Endodermal cell (in vitro differentiated cells): Measurements from ENCODE around the gene EVX2. TPM values are rescaled to one million over a fixed set of nuclear protein-coding genes. Genes with fewer than 3 reads are reported as not detected.

Experiments used
- DNase-seq: peaks from one replicate; pipeline ENCODE4 v3.0.0-alpha.2; 2017
- H3K27ac ChIP-seq: 2 replicates; pipeline ENCODE4 v1.5.1; 2013; ENCODE audit warnings: mild to moderate bottlenecking, low read depth, low read length, moderate library complexity
- H3K27me3 ChIP-seq: 2 replicates; pipeline ENCODE4 v1.6.1; 2013; ENCODE audit warnings: mild to moderate bottlenecking, low read length, moderate library complexity; ENCODE audit not compliant: insufficient read depth, control insufficient read depth, poor library complexity, severe bottlenecking
- H3K36me3 ChIP-seq: 2 replicates; pipeline ENCODE4 v1.7.0; 2013; ENCODE audit warnings: mild to moderate bottlenecking, low read length, moderate library complexity; ENCODE audit not compliant: control insufficient read depth, insufficient read depth
- H3K4me1 ChIP-seq: one replicate; pipeline ENCODE4 v1.7.0; 2013; ENCODE audit warnings: low read length; ENCODE audit not compliant: control insufficient read depth, insufficient read depth
- H3K4me3 ChIP-seq: 2 replicates; pipeline ENCODE4 v1.5.1; 2013; ENCODE audit warnings: mild to moderate bottlenecking, low read length, moderate library complexity
- H3K9ac ChIP-seq: 2 replicates; pipeline ENCODE4 v1.6.1; 2013; ENCODE audit warnings: mild to moderate bottlenecking, low read length, moderate library complexity; ENCODE audit not compliant: poor library complexity, severe bottlenecking; ENCODE audit errors: extremely low read depth
- H3K9me3 ChIP-seq: 2 replicates; pipeline ENCODE4 v1.6.1; 2013; ENCODE audit warnings: mild to moderate bottlenecking, low read length, moderate library complexity; ENCODE audit not compliant: control insufficient read depth
- H3K27ac Mint-ChIP-seq: 2 replicates; pipeline ENCODE4 v1.8.0; 2020; ENCODE audit warnings: mixed read lengths
- H3K27me3 Mint-ChIP-seq: 2 replicates; pipeline ENCODE4 v1.8.0; 2021; ENCODE audit warnings: mild to moderate bottlenecking, mixed read lengths; ENCODE audit not compliant: insufficient read depth
- H3K36me3 Mint-ChIP-seq: 2 replicates; pipeline ENCODE4 v1.8.0; 2020; ENCODE audit warnings: low read depth, mixed read lengths
- H3K4me1 Mint-ChIP-seq: 2 replicates; pipeline ENCODE4 v1.8.0; 2020; ENCODE audit warnings: mixed read lengths
- H3K4me3 Mint-ChIP-seq: 2 replicates; pipeline ENCODE4 v1.8.0; 2020; ENCODE audit warnings: mild to moderate bottlenecking, moderate library complexity, mixed read lengths
- H3K9me3 Mint-ChIP-seq: 2 replicates; pipeline ENCODE4 v1.8.0; 2020; ENCODE audit warnings: mild to moderate bottlenecking, mixed read lengths
- WGBS, 2 experiments: methylation state at CpG; one replicate each; pipeline versions ENCODE4 v1.1.5 to v1.1.7; 2013; ENCODE audit warnings: missing lambda C conversion rate in 2 of 2, mixed read lengths in 1 of 2; ENCODE audit not compliant: insufficient coverage in 1 of 2, insufficient read length in 1 of 2; 5-methylcytosine and 5-hydroxymethylcytosine counted together
- total RNA-seq, 2 donors: library from RNA; stranded (reverse); fragmentation: NEBNext Ultra II Directional in 1 of 2; extraction: Animal tissue kit (Norgen Biotek cat#: 25700) in 1 of 2; gene quantifications; 2 replicates in 1 of 2; 3 replicates in 1 of 2; pipeline ENCODE4 v1.2.1, GENCODE V29; 2021
- TF ChIP-seq, protein P1 (sequence below): fragments of 200-600 bp; sonication (generic); conservative IDR thresholded peaks from 2 replicates; pipeline ENCODE4 v1.5.0; 2021; ENCODE audit warnings: antibody characterized with exemption, mild to moderate bottlenecking

EVX2 gene
- total RNA-seq, 2 donors from 2014 or later: not detected

DNA sequence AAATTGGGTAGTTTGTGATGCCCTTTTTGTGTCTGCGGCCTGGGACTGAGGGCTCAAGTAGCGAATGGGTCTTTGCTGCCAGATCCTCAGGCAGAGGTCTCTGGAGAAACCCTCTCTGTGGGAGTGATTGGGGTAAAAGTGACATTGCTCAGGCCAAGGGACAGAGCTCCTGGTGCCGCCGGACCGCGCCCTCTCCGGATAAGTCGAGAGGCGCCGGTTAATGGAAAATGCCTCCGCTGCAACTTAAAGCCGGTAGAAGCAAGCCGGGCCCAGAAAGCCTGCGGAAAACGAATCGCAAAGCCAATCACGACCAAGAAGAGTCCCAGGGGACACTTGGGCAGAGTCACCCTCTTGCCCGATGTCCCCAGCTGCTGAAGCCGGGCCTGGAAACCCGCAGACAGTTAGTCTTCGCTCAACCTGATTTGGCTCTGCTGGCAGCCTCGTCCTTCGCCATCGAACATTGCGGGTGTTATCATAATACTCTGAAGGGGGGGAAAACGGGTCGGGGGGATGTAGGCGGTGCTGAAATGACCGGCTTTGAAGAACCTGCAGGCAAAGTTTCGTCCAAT is 15.5 kb upstream of the EVX2 start:
- no peaks in the 10 kb centered on the region for H3K9me3 Mint-ChIP-seq
- TF ChIP-seq, protein P1, sequence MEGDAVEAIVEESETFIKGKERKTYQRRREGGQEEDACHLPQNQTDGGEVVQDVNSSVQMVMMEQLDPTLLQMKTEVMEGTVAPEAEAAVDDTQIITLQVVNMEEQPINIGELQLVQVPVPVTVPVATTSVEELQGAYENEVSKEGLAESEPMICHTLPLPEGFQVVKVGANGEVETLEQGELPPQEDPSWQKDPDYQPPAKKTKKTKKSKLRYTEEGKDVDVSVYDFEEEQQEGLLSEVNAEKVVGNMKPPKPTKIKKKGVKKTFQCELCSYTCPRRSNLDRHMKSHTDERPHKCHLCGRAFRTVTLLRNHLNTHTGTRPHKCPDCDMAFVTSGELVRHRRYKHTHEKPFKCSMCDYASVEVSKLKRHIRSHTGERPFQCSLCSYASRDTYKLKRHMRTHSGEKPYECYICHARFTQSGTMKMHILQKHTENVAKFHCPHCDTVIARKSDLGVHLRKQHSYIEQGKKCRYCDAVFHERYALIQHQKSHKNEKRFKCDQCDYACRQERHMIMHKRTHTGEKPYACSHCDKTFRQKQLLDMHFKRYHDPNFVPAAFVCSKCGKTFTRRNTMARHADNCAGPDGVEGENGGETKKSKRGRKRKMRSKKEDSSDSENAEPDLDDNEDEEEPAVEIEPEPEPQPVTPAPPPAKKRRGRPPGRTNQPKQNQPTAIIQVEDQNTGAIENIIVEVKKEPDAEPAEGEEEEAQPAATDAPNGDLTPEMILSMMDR: no peak
- H3K27me3 Mint-ChIP-seq: peaks cover 100% of the 10 kb centered on the region
- no peaks in the 10 kb centered on the region for H3K36me3 ChIP-seq
- no peak overlapping the region for H3K4me3 ChIP-seq
- peak overlapping the region; percentile 43 for H3K4me3 Mint-ChIP-seq
- 4 to 5% methylated on average over 19 to 30 of the region's 30 CpGs for WGBS, 2 experiments
- peak; percentile 68 for DNase-seq
- H3K27ac Mint-ChIP-seq: no peak overlapping the region
- H3K27me3 ChIP-seq: peaks cover 100% of the 10 kb centered on the region
- peaks cover 30% of the 10 kb centered on the region for H3K4me1 Mint-ChIP-seq
- H3K9me3 ChIP-seq: no peaks in the 10 kb centered on the region
- no peak overlapping the region for H3K27ac ChIP-seq
- H3K36me3 Mint-ChIP-seq: no peaks in the 10 kb centered on the region
- no peaks in the 10 kb centered on the region for H3K4me1 ChIP-seq
- H3K9ac ChIP-seq: no peak overlapping the region

DNA sequence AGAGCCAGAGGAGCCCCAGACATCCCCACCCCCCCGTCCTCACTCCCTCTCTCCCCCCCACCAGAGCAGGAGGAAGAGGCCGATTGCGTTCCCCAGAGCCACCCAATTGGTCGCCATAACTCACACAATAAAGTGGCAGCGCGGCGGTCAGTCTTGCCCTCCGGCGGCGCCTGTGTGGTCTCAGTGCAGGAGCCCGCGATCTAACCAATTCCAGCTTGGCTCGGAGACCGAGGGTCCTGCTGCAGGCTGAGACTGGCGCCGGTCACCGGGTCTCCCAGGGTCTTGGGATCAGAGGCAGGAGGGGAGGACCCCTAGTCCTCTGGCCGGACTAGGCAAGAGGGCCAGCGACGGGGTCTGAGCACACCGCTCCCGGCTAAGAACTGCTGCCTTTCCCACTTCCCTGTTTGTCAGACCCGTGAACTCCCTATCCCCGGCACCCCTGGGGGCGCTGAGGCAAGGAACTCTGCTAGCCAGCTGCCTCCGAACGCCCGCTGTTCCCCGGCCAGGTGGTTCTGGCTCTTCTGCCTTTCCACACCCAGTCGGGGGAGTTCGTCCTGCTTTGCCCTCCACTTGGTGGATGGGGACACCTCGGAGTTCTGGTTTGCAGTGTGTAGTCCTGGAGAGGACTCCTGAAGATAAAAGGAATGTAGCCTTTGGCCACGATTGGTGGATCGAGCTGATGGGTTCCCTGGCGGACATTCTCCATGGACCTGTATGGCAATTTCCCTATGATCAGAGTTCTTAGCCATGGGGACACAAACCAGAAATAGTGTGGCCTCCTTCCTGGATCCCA is 14.8 kb upstream of the EVX2 start:
- no peaks in the 10 kb centered on the region for H3K9me3 ChIP-seq
- H3K4me1 ChIP-seq: no peaks in the 10 kb centered on the region
- Mint-ChIP-seq H3K36me3 (no peaks in the 10 kb centered on the region), H3K4me1 (peaks cover 28% of the 10 kb centered on the region), H3K27me3 (peaks cover 100% of the 10 kb centered on the region), H3K27ac (no peak overlapping the region), H3K9me3 (no peaks in the 10 kb centered on the region), H3K4me3 (peak overlapping the region; percentile 43)
- H3K9ac ChIP-seq: no peak overlapping the region
- peak overlapping the region; percentile 61 for H3K4me3 ChIP-seq
- peak; percentile 83 for DNase-seq
- 4 to 5% methylated on average over 6 to 35 of the region's 35 CpGs for WGBS, 2 experiments
- H3K36me3 ChIP-seq: no peaks in the 10 kb centered on the region
- no peak overlapping the region for H3K27ac ChIP-seq
- TF ChIP-seq, protein P1: no peak
- H3K27me3 ChIP-seq: peaks cover 100% of the 10 kb centered on the region

DNA sequence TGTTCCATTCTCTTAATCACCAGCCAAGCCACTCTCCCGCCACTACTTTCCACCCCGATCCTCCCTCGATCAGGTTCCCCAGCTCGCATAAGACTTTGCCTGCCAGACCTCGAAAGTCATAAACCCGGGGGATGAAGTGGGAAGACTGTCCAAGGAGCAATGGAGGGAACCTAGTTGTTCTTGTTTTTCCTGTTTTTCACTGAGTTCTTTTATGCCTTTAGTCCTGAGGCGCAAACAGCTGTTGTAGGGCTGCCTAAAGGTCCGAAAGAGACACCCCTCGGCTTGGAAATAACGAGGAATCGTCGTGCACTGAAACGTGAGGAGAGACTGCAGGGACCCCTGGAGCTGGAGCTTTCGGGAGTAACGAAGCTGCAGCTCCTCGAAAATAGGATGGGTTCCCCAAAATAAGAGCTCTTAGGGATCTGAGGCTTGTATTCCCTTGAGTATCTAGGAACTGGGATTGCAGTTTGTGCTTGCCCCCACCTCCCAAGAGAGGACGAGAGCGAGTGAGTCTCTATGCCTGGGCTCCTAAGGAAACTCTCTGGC is 14.1 kb upstream of the EVX2 start:
- peaks cover 28% of the 10 kb centered on the region for H3K4me1 Mint-ChIP-seq
- Histone ChIP-seq H3K9me3 (no peaks in the 10 kb centered on the region), H3K4me1 (no peaks in the 10 kb centered on the region), H3K27me3 (peaks cover 100% of the 10 kb centered on the region), H3K27ac (no peak overlapping the region), H3K36me3 (no peaks in the 10 kb centered on the region), H3K9ac (no peak overlapping the region), H3K4me3 (peak overlapping the region; percentile 61)
- H3K27me3 Mint-ChIP-seq: peaks cover 100% of the 10 kb centered on the region
- WGBS, 2 experiments: 2 to 4% methylated on average over 10 to 18 of the region's 18 CpGs
- DNase-seq: no peak
- TF ChIP-seq, protein P1: no peak
- no peaks in the 10 kb centered on the region for H3K9me3 Mint-ChIP-seq
- H3K36me3 Mint-ChIP-seq: no peaks in the 10 kb centered on the region
- peak overlapping the region; percentile 43 for H3K4me3 Mint-ChIP-seq
- H3K27ac Mint-ChIP-seq: no peak overlapping the region
